HG03175 (cell line): ENCODE measurements around the gene SNX9.

Experiments
- ATAC-seq: cut with Tn5 transposase; IDR thresholded peaks from one replicate; pipeline ENCODE4 v1.9.1; 2021; ENCODE audit warnings: mild to moderate bottlenecking, moderate library complexity; ENCODE audit not compliant: unreplicated experiment

SNX9 gene

GRCh38 chr6:157800420-157801237, 22.4 kb upstream of the SNX9 start:
- ATAC-seq = peak; percentile 95

- no peak for ATAC-seq
Observed at GRCh38 chr6:157804448-157805327, 18.4 kb upstream of the SNX9 start.

- ATAC-seq = no peak
Observed at GRCh38 chr6:157806131-157806855, 16.8 kb upstream of the SNX9 start.

GRCh38 chr6:157806856-157807215, 16.2 kb upstream of the SNX9 start:
- ATAC-seq = no peak

GRCh38 chr6:157808405-157808950, 14.6 kb upstream of the SNX9 start:
- ATAC-seq = no peak

GRCh38 chr6:157809613-157810012, 13.4 kb upstream of the SNX9 start:
- no peak for ATAC-seq

GRCh38 chr6:157811137-157811475, 11.9 kb upstream of the SNX9 start:
- no peak for ATAC-seq

- no peak for ATAC-seq
Observed at GRCh38 chr6:157811476-157812173, 11.4 kb upstream of the SNX9 start.

- ATAC-seq = no peak
Observed at GRCh38 chr6:157812425-157813171, 10.4 kb upstream of the SNX9 start.

- ATAC-seq = no peak
Observed at GRCh38 chr6:157813191-157813590, 9.9 kb upstream of the SNX9 start.

GRCh38 chr6:157813750-157814455, 9.1 kb upstream of the SNX9 start:
- no peak for ATAC-seq

GRCh38 chr6:157814883-157815282, 8.2 kb upstream of the SNX9 start:
- ATAC-seq = no peak

- ATAC-seq = no peak
Observed at GRCh38 chr6:157821342-157822033, 1.6 kb upstream of the SNX9 start.

GRCh38 chr6:157822245-157823000, 623 bp upstream of the SNX9 start:
- peak; percentile 20 for ATAC-seq

GRCh38 chr6:157823528-157824370, 703 bp downstream of the SNX9 start:
- ATAC-seq = peak; percentile 54

- no peak for ATAC-seq
Observed at GRCh38 chr6:157825243-157825904, 2.3 kb downstream of the SNX9 start.
